NCI-H146 (cell line): ENCODE results near the gene ASTN2.

ENCODE experiments used
- DNase-seq: peaks from one replicate; lab custom pipeline; 2025; lab: John Stamatoyannopoulos, UW

ASTN2 gene

DNA sequence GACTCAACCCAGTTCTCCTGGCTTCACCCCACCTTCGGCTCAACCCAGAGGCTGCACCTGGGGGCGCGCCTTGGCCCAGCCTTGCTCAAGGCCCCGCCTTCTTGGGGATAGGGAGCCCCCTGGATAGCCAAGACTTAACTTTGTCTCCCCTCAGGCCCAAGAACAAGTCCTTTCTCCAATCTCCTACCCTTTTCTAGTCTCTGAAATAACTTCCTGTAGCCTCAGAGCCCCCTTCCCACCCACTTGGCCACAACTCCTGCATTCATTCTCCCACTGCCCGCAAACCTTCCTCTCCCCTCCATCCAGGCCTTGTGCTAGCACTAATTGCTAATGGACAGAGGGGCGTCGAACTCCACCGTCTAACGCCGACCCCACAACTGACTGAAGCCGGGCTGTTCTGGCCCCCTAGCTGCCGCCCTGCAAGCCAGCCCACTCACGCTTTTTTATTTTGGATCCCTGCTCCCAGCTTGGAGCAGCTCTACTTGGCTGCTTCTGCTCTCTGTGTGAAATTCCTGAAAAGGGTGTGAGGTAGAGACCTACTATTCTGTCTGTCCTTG lies 579 bp upstream of the ASTN2 start:
- no peak for DNase-seq

GRCh38 chr9:117414220-117414905 lies 494 bp downstream of the ASTN2 start:
- peak; percentile 71 for DNase-seq

GRCh38 chr9:117413346-117414219 lies 1.3 kb downstream of the ASTN2 start:
- DNase-seq = peak; percentile 61

GRCh38 chr9:117412841-117413240 lies 2.0 kb downstream of the ASTN2 start:
- no peak for DNase-seq

DNA sequence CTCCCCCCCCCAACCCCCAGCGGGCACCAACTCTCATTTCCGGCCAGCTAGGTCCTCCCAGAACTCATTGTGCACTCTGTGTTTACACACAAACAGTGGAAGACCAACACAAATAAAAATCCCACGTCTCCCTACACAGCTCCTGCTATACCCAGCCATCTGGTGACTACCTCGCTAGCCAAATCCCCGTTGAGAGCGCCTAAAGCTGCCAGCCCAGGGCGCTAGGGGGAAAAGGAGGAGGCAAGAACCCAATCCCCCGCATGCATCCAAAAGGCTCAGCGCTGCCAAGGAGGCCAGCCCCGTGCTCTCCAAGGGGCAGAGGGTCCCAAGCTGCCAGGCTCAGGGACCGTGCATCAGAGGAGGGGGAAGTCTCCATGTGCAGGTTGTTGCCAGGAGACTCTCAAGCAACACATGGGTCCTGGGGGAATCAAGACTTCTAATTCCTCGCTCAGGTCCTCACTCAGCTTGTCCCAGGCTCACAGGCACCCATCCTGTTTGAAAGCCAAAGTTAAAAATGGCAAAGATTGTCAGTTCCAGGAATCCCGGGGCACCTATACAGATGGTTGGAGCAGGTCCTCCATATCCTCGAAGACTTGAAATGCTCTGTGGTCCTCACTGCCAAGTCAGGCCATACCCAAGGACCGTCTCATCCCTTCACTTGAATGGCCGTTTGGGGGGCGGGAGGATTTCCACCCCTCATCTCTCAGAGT lies 2.7 kb downstream of the ASTN2 start:
- DNase-seq = peak; percentile 6

- DNase-seq = peak; percentile 34
Observed at GRCh38 chr9:117411547-117411946, 3.3 kb downstream of the ASTN2 start.

- DNase-seq = no peak
Observed at GRCh38 chr9:117409321-117409720, 5.5 kb downstream of the ASTN2 start.

DNA sequence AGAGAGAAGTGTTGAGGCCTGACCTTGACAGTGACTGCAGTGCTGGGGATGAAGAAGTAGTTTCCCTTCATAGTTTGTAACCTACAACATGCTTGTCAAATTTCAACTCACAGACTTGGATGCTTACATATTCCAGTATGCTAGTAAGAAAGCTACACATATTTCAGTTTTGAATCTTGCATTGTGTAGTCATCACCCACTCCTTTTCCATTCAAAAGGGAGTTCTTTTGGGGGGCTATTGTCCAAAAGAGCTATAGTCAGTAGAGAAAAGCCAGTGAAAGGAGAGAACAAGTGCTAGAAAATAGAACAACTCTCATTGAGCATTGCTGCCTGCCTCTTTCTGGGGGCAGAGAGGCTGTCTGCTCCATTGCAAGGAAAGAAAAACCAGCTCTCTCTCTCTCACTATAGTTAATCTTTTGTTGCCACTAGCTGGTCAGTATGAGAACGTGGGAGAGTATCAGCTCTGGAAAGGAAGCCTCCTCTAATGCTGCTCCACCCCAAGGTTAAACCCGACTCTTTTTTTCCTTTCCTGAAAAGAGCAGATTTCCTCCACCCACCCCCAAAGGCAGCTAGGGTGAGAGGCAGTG lies 7.3 kb downstream of the ASTN2 start:
- no peak for DNase-seq

DNA sequence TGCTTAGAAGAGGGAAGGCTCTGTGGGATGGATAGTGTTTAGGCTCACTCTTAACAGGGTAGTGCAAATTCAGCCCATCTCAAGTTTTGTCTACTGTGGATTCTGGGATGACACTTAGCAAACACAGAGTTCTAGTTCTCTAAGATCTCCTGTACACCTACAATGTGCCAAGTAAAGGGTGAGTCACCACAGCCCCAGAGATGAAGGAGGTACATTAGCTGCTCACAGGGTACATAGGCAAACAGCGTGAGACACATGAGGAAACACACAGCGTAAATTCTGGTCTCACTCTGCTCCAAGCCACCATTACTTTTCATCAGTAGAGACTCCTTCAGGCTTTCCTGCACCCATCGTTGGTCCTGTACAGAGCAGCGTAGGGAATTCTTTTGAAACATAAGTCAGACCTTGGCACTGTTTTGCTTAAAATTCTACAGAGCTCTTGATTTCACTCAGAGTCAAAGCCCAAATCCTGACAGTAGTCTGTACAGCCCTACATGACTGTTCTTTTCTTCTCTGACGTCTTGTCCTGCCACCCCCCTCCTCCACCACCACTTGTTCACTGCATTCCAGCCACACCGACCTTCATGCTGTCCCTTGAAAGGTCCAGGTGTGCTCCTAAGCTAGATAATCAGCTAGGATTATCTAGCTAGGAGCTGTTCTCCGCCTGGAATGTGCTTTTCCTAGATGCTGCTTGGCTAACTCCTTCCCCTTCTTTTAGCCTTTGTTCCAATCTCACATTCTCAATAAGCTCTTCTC lies 8.7 kb downstream of the ASTN2 start:
- DNase-seq = no peak

DNA sequence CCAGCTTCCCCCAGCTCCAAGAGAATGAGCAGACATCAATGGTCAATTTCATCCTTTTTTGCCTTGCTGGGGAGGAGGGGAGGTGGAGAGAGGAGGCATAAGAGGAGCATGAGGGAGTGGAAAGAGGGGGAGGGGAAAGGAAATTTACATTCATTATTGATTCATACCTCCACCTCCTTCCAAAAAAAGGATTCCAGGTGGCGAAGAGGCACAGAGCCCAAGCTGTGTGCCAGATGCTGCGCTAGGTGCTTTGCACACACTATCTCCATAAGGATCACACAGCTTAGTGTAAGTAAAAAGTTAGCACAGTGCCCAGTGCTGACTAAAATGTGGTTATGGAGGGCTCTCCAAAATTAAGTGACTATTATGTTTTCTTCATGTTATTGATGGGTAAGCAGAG lies 11.0 kb downstream of the ASTN2 start:
- peak; percentile 80 for DNase-seq

DNA sequence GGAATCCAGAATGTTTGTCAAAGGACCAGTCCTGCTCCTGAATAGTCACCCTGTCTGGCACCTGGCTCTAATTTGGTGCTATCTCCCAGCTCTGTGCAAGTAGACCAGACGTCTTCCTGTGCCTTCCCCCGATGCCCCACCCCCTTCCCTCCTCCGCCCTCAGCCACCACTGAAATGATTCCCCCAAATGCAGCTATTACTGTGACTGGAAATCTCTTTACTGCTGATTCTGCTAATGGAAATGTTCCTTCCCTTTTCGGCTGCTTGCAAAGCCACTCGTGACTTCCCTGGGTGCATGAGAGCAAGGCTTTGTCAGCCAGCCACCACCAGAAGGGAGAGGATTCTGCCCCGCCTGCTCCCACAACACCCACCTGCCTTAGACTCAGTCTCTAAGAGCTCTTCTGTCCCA lies 11.4 kb downstream of the ASTN2 start:
- DNase-seq = peak; percentile 77

DNA sequence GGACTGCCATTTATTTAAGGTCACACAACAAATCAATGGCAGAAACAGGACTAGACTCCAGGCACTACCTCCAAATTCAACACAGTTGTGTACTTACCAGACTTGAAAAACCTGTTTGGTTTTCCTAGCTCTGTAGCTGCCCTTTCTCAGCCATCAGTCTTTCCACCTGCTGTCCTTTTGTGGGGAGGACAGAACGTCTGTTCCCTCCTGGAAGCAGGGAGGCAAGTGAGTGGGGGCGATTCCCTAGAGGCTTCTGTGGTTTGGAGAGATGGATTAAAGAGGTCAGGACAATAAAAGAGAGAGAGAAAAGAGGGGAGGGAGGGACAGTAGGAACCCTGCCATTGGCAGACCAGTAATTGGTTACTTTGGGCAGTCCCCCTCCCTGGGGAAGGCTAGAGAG lies 14.7 kb downstream of the ASTN2 start:
- DNase-seq = peak; percentile 76

- DNase-seq = no peak
Observed at GRCh38 chr9:117395151-117395650, 19.7 kb downstream of the ASTN2 start.

DNA sequence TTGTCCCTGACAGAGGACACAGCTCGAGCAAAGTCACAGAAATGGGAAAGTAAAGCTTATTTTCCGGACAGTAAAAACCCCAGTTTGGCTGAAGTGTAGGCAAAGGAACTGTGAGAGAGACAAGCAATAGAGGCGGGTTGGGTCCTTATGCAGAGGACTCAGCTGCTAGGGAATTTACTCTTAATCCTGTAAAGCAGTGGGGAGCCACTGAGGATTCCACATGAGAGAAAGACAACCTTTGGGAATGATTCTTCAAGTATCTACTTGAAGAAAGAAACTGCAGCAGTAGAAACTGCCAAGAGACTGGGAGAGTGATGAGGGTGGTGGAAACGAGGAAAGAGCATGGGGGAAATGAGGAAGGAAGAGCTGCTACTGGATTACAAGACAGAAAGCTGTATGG lies 20.2 kb downstream of the ASTN2 start:
- DNase-seq = no peak

DNA sequence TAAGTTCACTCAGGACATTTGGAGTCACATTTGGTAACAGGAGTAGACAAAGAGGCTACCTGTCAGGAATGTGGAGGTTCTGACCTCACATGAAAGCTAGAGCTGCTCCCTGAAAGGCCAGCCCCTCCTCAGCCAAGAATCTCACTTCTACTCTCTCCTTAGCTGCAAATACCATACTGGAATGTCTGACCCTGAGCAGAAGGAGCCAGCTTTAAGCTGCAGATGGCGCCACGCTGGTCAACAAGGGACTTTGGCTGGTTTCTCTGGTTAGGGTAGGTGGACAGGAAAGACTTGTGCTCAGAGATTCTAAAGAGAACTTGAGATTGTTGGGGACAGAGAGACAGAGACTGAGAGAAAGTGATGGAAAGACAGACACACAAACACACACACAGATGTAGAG lies 21.9 kb downstream of the ASTN2 start:
- DNase-seq = no peak

DNA sequence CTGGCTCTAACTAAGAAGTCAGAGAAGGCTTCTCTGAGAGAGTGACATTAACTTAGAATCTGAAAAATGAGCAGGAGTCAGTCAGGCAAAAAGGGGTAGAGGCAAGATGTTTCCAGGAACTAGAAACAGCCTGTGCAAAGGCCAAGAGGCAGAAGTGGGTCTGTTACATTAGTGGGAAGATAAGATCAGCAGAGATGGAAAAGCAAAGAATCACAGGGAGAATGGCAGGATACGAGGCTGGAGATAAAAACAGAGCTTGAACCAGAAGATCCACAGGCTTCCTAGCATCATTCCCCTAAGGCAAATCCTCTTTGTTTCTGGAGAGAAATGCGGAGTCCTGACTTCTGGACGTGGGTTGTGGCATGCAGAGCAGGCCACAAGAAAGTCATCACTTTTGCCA lies 27.4 kb downstream of the ASTN2 start:
- no peak for DNase-seq

- no peak for DNase-seq
Observed at GRCh38 chr9:117379341-117379740, 35.5 kb downstream of the ASTN2 start.

DNA sequence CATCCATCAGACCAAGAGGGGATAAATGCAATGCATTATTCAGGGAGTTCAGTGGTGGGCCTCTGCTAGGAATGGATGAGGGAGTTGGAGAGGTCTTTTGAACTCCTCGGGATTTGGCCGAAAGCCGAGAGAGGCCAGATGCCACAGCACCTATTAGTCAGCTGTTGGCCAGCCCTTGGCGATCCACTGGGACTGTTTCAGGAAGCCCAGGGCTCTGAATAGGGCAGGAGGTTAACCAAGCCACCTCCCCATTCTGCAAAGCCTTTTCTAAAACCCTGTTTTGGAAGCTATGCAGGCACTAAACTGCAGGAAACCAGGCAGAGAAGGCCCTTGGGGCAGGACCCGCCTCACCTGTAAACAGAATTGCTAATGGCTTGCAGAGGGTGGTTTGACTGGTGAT lies 37.8 kb downstream of the ASTN2 start:
- peak; percentile 1 for DNase-seq

DNA sequence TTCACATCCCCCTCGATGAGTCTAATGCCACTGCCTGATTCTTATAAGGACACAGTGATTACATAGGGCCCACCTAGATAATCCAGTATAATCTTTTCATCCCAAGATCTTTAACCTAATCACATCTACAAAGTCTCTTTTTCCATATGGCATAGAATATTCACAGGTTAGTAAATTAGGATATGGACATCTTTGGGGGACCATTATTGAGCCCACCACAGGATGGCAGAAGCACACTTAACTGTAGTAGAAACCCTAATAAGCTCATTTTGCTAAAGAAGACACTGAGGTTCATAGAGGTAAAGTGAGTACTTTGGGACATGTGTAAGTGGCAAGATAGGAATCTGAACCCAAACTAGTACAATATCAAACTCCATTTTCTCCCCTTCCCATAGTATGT lies 38.9 kb downstream of the ASTN2 start:
- no peak for DNase-seq

- DNase-seq = no peak
Observed at GRCh38 chr9:117374076-117374725, 40.7 kb downstream of the ASTN2 start.
